Activated CD8-positive, alpha-beta T cell treated with anti-CD3 and anti-CD28 coated beads for 36 hours (primary cell): ENCODE data around the gene SPAG9. TPM values are rescaled to one million over a fixed set of nuclear protein-coding genes. Genes with fewer than 3 reads are reported as not detected.

ENCODE experiments used
- ATAC-seq: fragments of 200-7000 bp; cut with Tn5 transposase; one replicate; pipeline ENCODE4 v1.10.0; 2021; ENCODE audit warnings: mild to moderate bottlenecking, moderate library complexity
- CTCF ChIA-PET: fragments of 350-600 bp; sonication (Branson Sonifier 250); formaldehyde crosslinking; loops from one replicate; lab custom pipeline; 2021; ENCODE audit warnings: antibody characterized with exemption; lab: Charles Lee
- POLR2A ChIA-PET: fragments of 350-600 bp; sonication (Branson Sonifier 250); formaldehyde crosslinking; loops from one replicate; lab custom pipeline; 2021; ENCODE audit warnings: antibody characterized with exemption; lab: Charles Lee
- DNase-seq: peaks from one replicate; pipeline ENCODE4 v3.0.0-alpha.2; 2020
- H3K27ac Mint-ChIP-seq: one replicate; pipeline ENCODE4 v1.8.0; 2021; ENCODE audit warnings: mild to moderate bottlenecking, mixed read lengths
- H3K27me3 Mint-ChIP-seq: one replicate; pipeline ENCODE4 v1.8.0; 2021; ENCODE audit warnings: mixed read lengths
- H3K36me3 Mint-ChIP-seq: one replicate; pipeline ENCODE4 v1.8.0; 2021; ENCODE audit warnings: low read depth, mixed read lengths
- H3K4me1 Mint-ChIP-seq: one replicate; pipeline ENCODE4 v1.8.0; 2021; ENCODE audit warnings: low read depth, mixed read lengths
- H3K4me3 Mint-ChIP-seq: one replicate; pipeline ENCODE4 v1.8.0; 2021; ENCODE audit warnings: mild to moderate bottlenecking, moderate library complexity, mixed read lengths
- H3K9me3 Mint-ChIP-seq: one replicate; pipeline ENCODE4 v1.8.0; 2021; ENCODE audit warnings: mixed read lengths
- CTCF ChIP-seq: fragments of 200-600 bp; IDR thresholded peaks from one replicate; pipeline ENCODE4 v1.8.0; 2022; ENCODE audit warnings: antibody characterized with exemption, mild to moderate bottlenecking
- intact Hi-C: fragments of 100-400 bp; cut with micrococcal nuclease; formaldehyde crosslinking; loops from one replicate; pipeline ENCODE4 v1.10.0; 2022
- total RNA-seq, 2 experiments: library from RNA; stranded (reverse); gene quantifications; one replicate each; pipeline ENCODE4 v1.2.3, GENCODE V29; 2021

Gene SPAG9
- total RNA-seq, 2 experiments from 2014 or later, result 54.3 to 59.8 TPM

- ChIA-PET POLR2A (no interaction called here), CTCF (interaction anchor here (1.6 to 4.3 kb wide), 3 partner anchors 9 to 291 kb away, joined by 3 to 43 read pairs (median 13); no protein-coding TSS in a partner anchor)
- H3K4me1 Mint-ChIP-seq, result peaks cover 9% of the 10 kb centered on the region
- intact Hi-C loops, result no loop called here
- H3K27me3 Mint-ChIP-seq, result no peaks in the 10 kb centered on the region
- H3K9me3 Mint-ChIP-seq, result no peaks in the 10 kb centered on the region
- DNase-seq (no peak), ATAC-seq (no peak)
- TF ChIP-seq CTCF, result no peak
- peaks cover 1% of the 10 kb centered on the region for H3K36me3 Mint-ChIP-seq
- H3K27ac Mint-ChIP-seq, result no peak overlapping the region
- no peak overlapping the region for H3K4me3 Mint-ChIP-seq
Measured at GRCh38 chr17:51054748-51055147, 65.9 kb downstream of the SPAG9 start.

DNA sequence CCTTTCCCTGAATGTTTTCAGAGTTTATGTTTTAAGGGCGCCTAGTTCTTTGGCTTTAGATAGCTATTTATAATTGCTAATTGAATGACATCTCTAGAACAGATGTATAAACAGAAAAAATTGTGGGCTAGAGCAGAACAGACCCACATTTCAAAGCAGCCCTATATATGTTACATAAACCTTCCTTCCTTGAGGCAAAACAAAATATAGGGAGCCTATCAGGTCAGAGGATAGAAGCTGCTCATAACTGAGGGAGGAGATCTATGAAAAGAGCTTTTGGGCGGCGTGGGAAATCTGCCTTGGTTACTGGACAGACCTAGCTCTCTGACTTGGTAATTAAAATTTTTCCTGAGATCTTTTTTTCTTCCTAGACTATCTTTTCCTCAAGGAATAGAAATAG lies 68.4 kb downstream of the SPAG9 start:
- no peak overlapping the region for H3K27ac Mint-ChIP-seq
- ATAC-seq (no peak), DNase-seq (no peak)
- TF ChIP-seq CTCF, result no peak
- intact Hi-C loops, result no loop called here
- CTCF ChIA-PET, result interaction anchor here (1.1 to 1.6 kb wide), 2 partner anchors 10 to 101 kb away, joined by 3 to 6 read pairs; partner anchors contain the start of gene NME1
- peaks cover 1% of the 10 kb centered on the region for H3K36me3 Mint-ChIP-seq
- H3K9me3 Mint-ChIP-seq, result no peaks in the 10 kb centered on the region
- no peak overlapping the region for H3K4me3 Mint-ChIP-seq
- no peaks in the 10 kb centered on the region for H3K27me3 Mint-ChIP-seq
- H3K4me1 Mint-ChIP-seq, result peaks cover 8% of the 10 kb centered on the region
- POLR2A ChIA-PET, result interaction anchor here (0.7 kb wide), 1 partner anchor 108 kb away, joined by 3 read pairs; no protein-coding TSS in a partner anchor

GRCh38 chr17:51050291-51051033 lies 70.2 kb downstream of the SPAG9 start:
- H3K27ac Mint-ChIP-seq, result peak overlapping the region; percentile 20
- ChIA-PET CTCF (interaction anchor here (1.1 kb wide), 1 partner anchor 12 kb away, joined by 3 read pairs; no protein-coding TSS in a partner anchor), POLR2A (no interaction called here)
- DNase-seq, result no peak
- TF ChIP-seq CTCF, result no peak
- peaks cover 1% of the 10 kb centered on the region for H3K36me3 Mint-ChIP-seq
- H3K4me1 Mint-ChIP-seq, result peaks cover 4% of the 10 kb centered on the region
- intact Hi-C loops, result no loop called here
- no peak for ATAC-seq
- no peak overlapping the region for H3K4me3 Mint-ChIP-seq
- no peaks in the 10 kb centered on the region for H3K9me3 Mint-ChIP-seq
- no peaks in the 10 kb centered on the region for H3K27me3 Mint-ChIP-seq

DNA sequence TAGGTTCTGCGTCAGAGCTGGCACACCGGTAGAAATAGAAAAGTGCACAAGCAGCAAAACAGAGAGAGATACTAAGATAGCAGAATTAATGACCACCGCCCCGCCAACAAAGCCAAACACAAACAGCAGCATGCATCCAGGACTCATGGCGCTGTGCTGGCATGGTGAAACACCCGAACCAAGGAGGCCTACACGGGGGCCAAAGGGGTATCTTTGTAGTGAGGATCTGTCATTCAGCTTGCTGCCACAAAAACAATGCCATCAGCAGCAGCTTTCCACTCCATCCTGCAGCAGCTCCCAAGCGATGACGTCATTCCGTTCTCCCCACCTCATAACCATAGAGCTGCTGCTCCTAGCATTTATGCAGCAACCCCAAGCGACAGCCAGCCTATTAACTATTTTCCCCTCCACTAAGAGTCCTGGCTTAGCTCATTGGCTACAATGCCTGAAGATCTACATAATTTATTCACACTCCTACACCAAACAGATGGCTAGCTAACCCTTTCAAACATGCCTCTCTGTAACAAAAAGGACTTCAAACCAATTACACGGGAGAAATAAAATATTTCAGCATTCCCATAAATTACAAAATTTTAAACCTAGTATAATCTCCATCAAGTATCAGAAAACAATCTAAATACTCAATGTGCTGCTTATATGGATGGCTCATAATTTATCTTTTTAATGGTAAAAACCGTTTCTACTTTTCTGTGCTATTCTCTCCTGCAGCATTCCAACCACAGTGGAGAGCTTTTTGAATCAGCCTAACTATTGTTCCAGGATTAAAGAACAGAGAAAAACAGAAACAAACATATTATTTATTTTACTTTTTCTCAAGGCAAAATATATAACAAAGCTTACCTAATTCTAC lies 73.9 kb downstream of the SPAG9 start:
- H3K4me3 Mint-ChIP-seq, result no peak overlapping the region
- peaks cover 4% of the 10 kb centered on the region for H3K4me1 Mint-ChIP-seq
- DNase-seq, result no peak
- no peak for TF ChIP-seq CTCF
- H3K27ac Mint-ChIP-seq, result no peak overlapping the region
- CTCF ChIA-PET, result interaction anchor here (0.9 to 2.5 kb wide), 11 partner anchors 9 to 106 kb away, joined by 3 to 13 read pairs (median 4); partner anchors contain the start of gene NME1
- H3K9me3 Mint-ChIP-seq, result no peaks in the 10 kb centered on the region
- POLR2A ChIA-PET, result no interaction called here
- intact Hi-C loops, result no loop called here
- no peak for ATAC-seq
- peaks cover 2% of the 10 kb centered on the region for H3K36me3 Mint-ChIP-seq
- H3K27me3 Mint-ChIP-seq, result no peaks in the 10 kb centered on the region
